DND-41 (cell line): ENCODE results near the gene PHOSPHO2.

Source experiments
- ATAC-seq: fragments of 200-7000 bp; cut with Tn5 transposase; 3 replicates; pipeline ENCODE4 v1.9.1; 2021; ENCODE audit warnings: low read depth; ENCODE audit not compliant: insufficient read depth
- DNase-seq: peaks from one replicate; pipeline ENCODE4 v3.0.0-alpha.2; 2020
- H2AFZ ChIP-seq: 2 replicates; pipeline ENCODE4 v1.6.0; 2012; ENCODE audit warnings: low read depth, low read length
- H3K27ac ChIP-seq: 2 replicates; pipeline ENCODE4 v1.5.1; 2012; ENCODE audit warnings: low read length, inconsistent platforms
- H3K27me3 ChIP-seq: fragments of 200-600 bp; sonication (generic); 2 replicates; pipeline ENCODE4 v1.6.0; 2012; ENCODE audit warnings: low read length, mild to moderate bottlenecking, inconsistent platforms; ENCODE audit not compliant: insufficient read depth, poor library complexity
- H3K36me3 ChIP-seq: 2 replicates; pipeline ENCODE4 v1.5.1; 2012; ENCODE audit warnings: low read length, inconsistent platforms; ENCODE audit not compliant: insufficient read depth
- H3K4me1 ChIP-seq: 2 replicates; pipeline ENCODE4 v1.5.1; 2012; ENCODE audit warnings: mild to moderate bottlenecking, low read length; ENCODE audit not compliant: insufficient read depth
- H3K4me2 ChIP-seq: 2 replicates; pipeline ENCODE4 v1.6.0; 2012; ENCODE audit warnings: mild to moderate bottlenecking, moderate library complexity, low read length, inconsistent platforms; ENCODE audit not compliant: insufficient read depth
- H3K4me3 ChIP-seq, 2 experiments: fragments of 200-600 bp in 1 of 2; shearing (Covaris generic) in 1 of 2; 2 replicates each; pipeline ENCODE4 v1.5.1; 2012 to 2016; ENCODE audit warnings: inconsistent platforms in 2 of 2, low read length in 2 of 2, mild to moderate bottlenecking in 2 of 2, low read depth in 1 of 2, moderate library complexity in 1 of 2
- H3K79me2 ChIP-seq: 2 replicates; pipeline ENCODE4 v1.6.0; 2012; ENCODE audit warnings: low read length, inconsistent platforms; ENCODE audit not compliant: insufficient read depth
- H3K9ac ChIP-seq: 2 replicates; pipeline ENCODE4 v1.6.0; 2012; ENCODE audit warnings: low read depth, mild to moderate bottlenecking, inconsistent platforms, low read length, moderate library complexity
- H3K9me3 ChIP-seq: 2 replicates; pipeline ENCODE4 v1.5.1; 2012; ENCODE audit warnings: low read length, moderate library complexity, mild to moderate bottlenecking, inconsistent platforms; ENCODE audit not compliant: insufficient read depth, severe bottlenecking
- H4K20me1 ChIP-seq: 2 replicates; pipeline ENCODE4 v1.6.0; 2012; ENCODE audit warnings: low read length; ENCODE audit not compliant: insufficient read depth
- CTCF ChIP-seq: IDR thresholded peaks from 2 replicates; pipeline ENCODE4 v1.5.1; 2012; ENCODE audit warnings: borderline replicate concordance, low read length, moderate library complexity, mild to moderate bottlenecking; ENCODE audit not compliant: poor library complexity, severe bottlenecking; ENCODE audit errors: extremely low read depth
- EZH2 ChIP-seq: IDR thresholded peaks from 3 replicates; pipeline ENCODE4 v1.6.1; 2012; ENCODE audit warnings: borderline replicate concordance, low read depth, mild to moderate bottlenecking, moderate library complexity, low read length, inconsistent platforms; ENCODE audit not compliant: severe bottlenecking

The PHOSPHO2 gene

GRCh38 chr2:169709331-169709730 is 15.1 kb downstream of the PHOSPHO2 start:
- ATAC-seq (no peak), DNase-seq (no peak)
- Histone ChIP-seq H4K20me1 (no peaks in the 10 kb centered on the region), H3K27ac (no peak overlapping the region), H3K9ac (no peak overlapping the region), H2AFZ (no peak overlapping the region), H3K4me3 (no peak overlapping the region), H3K9me3 (peaks cover 8% of the 10 kb centered on the region), H3K27me3 (no peaks in the 10 kb centered on the region), H3K36me3 (no peaks in the 10 kb centered on the region), H3K79me2 (no peaks in the 10 kb centered on the region), H3K4me2 (no peak overlapping the region), H3K4me1 (no peaks in the 10 kb centered on the region)
- TF ChIP-seq EZH2 (no peak), CTCF (no peak)

- Histone ChIP-seq H2AFZ (no peak overlapping the region), H3K27me3 (no peaks in the 10 kb centered on the region), H3K4me2 (no peak overlapping the region), H3K79me2 (no peaks in the 10 kb centered on the region), H3K27ac (no peak overlapping the region), H3K36me3 (no peaks in the 10 kb centered on the region), H3K9me3 (peaks cover 8% of the 10 kb centered on the region), H3K4me3 (no peak overlapping the region), H3K4me1 (no peaks in the 10 kb centered on the region), H4K20me1 (no peaks in the 10 kb centered on the region), H3K9ac (no peak overlapping the region)
- no peak for ATAC-seq
- no peak for TF ChIP-seq EZH2
- TF ChIP-seq CTCF: no peak
- DNase-seq: no peak
Observed at GRCh38 chr2:169709981-169710380, 15.7 kb downstream of the PHOSPHO2 start.

GRCh38 chr2:169711751-169712509 is 17.7 kb downstream of the PHOSPHO2 start:
- TF ChIP-seq EZH2 (no peak), CTCF (no peak)
- 0 out of 2 replicates have a peak overlapping the region, but pooled peaks have one; percentile 6 for H3K27ac ChIP-seq
- H3K4me3 ChIP-seq: no peak overlapping the region
- H3K27me3 ChIP-seq: no peaks in the 10 kb centered on the region
- no peak for DNase-seq
- no peak overlapping the region for H3K9ac ChIP-seq
- H3K9me3 ChIP-seq: peaks cover 8% of the 10 kb centered on the region
- no peak overlapping the region for H3K4me2 ChIP-seq
- H2AFZ ChIP-seq: no peak overlapping the region
- no peaks in the 10 kb centered on the region for H4K20me1 ChIP-seq
- ATAC-seq: no peak
- H3K79me2 ChIP-seq: no peaks in the 10 kb centered on the region
- H3K36me3 ChIP-seq: no peaks in the 10 kb centered on the region
- H3K4me1 ChIP-seq: no peaks in the 10 kb centered on the region
